ENCODE measurements around the gene SF3B1. TPM values are rescaled to one million over a fixed set of nuclear protein-coding genes. Genes with fewer than 3 reads are reported as not detected.
"Not testable (repeated sequence)": the region's sequence is repeated elsewhere in the genome, so short reads cannot be mapped to it uniquely, and the experiment has no call there.

SF3B1 gene
- total and polyA plus RNA-seq, 2 donors, result 352 to 578 TPM

DNA sequence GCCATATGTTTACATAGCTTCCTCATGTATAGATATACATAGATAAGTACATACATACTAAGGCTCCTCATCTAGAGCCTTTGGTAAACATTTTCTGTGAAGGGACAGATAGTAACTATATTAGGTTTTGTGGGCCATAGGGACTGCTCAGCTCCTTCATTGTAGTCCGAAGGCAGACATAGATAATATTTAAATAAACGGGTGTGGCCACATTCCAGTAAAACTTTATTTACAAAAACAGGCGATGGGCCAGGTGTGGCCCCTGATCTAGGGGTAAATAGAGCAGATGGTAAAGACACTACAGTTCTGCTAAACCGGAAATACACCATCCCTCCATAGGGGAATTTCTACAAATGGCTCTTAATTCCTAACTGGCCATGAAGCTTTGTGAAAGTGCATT, 25.8 kb upstream of the SF3B1 start:
- Histone ChIP-seq H3K27me3 (ENCODE audit: control insufficient read depth in 2 of 2, insufficient read depth in 1 of 2, low read length in 1 of 2) (no peaks in the 10 kb centered on the region), H3K4me3 (ENCODE audit: low read length in 2 of 2) (no peak overlapping the region), H3K9me3 (ENCODE audit: control insufficient read depth in 2 of 2, insufficient read depth in 1 of 2, low read length in 1 of 2) (no peaks in the 10 kb centered on the region), H3K27ac (ENCODE audit: low read depth in 1 of 2, low read length in 1 of 2) (no peak overlapping the region), H3K36me3 (ENCODE audit: control insufficient read depth in 2 of 2, insufficient read depth in 2 of 2, low read length in 1 of 2) (peaks cover 25 to 58% of the 10 kb centered on the region in 2 donors), H3K4me1 (ENCODE audit: control insufficient read depth in 2 of 2, insufficient read depth in 2 of 2, low read length in 2 of 2) (no peaks in the 10 kb centered on the region)
- DNase-seq (ENCODE audit: low read depth in 6 of 9, low spot score in 9 of 9), result no peak
- WGBS, result 98% methylated on average over 4 of the region's 4 CpGs

DNA sequence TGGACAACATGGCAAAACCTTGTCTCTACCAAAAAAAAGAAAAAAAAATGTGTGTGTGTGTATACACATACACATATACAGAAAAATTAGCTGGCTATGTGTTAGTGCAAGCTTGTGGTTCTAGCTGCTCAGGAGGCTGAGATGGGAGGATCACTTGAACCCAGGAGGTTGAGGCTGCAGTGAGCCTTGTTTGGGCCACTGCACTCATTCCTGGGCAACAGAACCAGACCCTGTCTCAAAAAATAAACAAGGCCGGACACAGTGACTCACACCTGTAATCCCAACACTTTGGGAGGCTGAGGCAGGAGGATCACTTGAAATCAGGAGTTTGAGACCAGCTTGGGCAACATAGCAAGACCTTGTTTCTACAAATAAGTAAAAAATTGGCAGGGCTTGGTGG, 20.6 kb upstream of the SF3B1 start:
- peaks cover 0 to 6% of the 10 kb centered on the region in 2 donors for H3K9me3 ChIP-seq (ENCODE audit: control insufficient read depth in 2 of 2, insufficient read depth in 1 of 2, low read length in 1 of 2)
- H3K27ac ChIP-seq (ENCODE audit: low read depth in 1 of 2, low read length in 1 of 2), result no peak overlapping the region
- peaks cover 11 to 13% of the 10 kb centered on the region in 2 donors for H3K4me1 ChIP-seq (ENCODE audit: control insufficient read depth in 2 of 2, insufficient read depth in 2 of 2, low read length in 2 of 2)
- no peak for DNase-seq (ENCODE audit: low read depth in 6 of 9, low spot score in 9 of 9)
- H3K27me3 ChIP-seq (ENCODE audit: control insufficient read depth in 2 of 2, insufficient read depth in 1 of 2, low read length in 1 of 2), result no peaks in the 10 kb centered on the region
- 100% methylated on average over 1 of the region's 1 CpG for WGBS
- no peak overlapping the region for H3K4me3 ChIP-seq (ENCODE audit: low read length in 2 of 2)
- peaks cover 7 to 11% of the 10 kb centered on the region in 2 donors for H3K36me3 ChIP-seq (ENCODE audit: control insufficient read depth in 2 of 2, insufficient read depth in 2 of 2, low read length in 1 of 2)

- H3K9me3 ChIP-seq (ENCODE audit: control insufficient read depth in 2 of 2, insufficient read depth in 1 of 2, low read length in 1 of 2), result peaks cover 0 to 8% of the 10 kb centered on the region in 2 donors
- DNase-seq (ENCODE audit: low read depth in 6 of 9, low spot score in 9 of 9), result no peak
- H3K27ac ChIP-seq (ENCODE audit: low read depth in 1 of 2, low read length in 1 of 2), result no peak overlapping the region
- H3K36me3 ChIP-seq (ENCODE audit: control insufficient read depth in 2 of 2, insufficient read depth in 2 of 2, low read length in 1 of 2), result peaks cover 3 to 6% of the 10 kb centered on the region in 2 donors
- no peaks in the 10 kb centered on the region for H3K27me3 ChIP-seq (ENCODE audit: control insufficient read depth in 2 of 2, insufficient read depth in 1 of 2, low read length in 1 of 2)
- H3K4me3 ChIP-seq (ENCODE audit: low read length in 2 of 2), result peak overlapping the region in 1 of 2 donors; percentile 20
- peaks cover 11 to 13% of the 10 kb centered on the region in 2 donors for H3K4me1 ChIP-seq (ENCODE audit: control insufficient read depth in 2 of 2, insufficient read depth in 2 of 2, low read length in 2 of 2)
- 96% methylated on average over 2 of the region's 2 CpGs for WGBS
Measured at GRCh38 chr2:197454923-197455322, 20.1 kb upstream of the SF3B1 start.

DNA sequence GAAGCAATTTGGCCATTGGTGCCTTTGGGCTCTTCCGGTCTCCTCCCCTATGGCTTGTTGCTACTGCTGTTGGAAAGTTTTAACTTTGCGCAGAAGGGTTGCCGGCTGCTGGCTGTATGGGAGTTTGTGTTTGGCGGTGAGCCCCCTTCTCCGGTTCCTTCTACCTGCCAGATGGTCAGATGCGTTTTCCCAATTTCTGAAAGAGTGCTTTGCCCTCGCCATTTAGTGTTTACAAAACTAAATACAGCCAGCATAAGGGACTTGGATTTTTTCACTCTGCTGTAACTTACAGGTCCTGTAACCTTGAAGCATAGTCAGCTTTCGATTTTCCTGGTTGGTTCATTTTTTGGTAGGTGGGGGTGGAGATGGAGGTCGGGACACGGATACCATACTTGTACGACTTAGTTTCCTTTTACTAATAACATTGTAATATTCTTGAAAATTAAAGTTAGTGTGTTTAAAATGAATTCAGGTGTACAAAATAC, 19.1 kb upstream of the SF3B1 start:
- H3K27ac ChIP-seq (ENCODE audit: low read depth in 1 of 2, low read length in 1 of 2), result peak overlapping the region; percentile 99 to 100
- DNase-seq (ENCODE audit: low read depth in 6 of 9, low spot score in 9 of 9), result peak in 3 of 9 donors; percentile 70 to 79 (median 76)
- peaks cover 0 to 8% of the 10 kb centered on the region in 2 donors for H3K9me3 ChIP-seq (ENCODE audit: control insufficient read depth in 2 of 2, insufficient read depth in 1 of 2, low read length in 1 of 2)
- under 1% methylated on average over 11 of the region's 11 CpGs for WGBS
- H3K4me1 ChIP-seq (ENCODE audit: control insufficient read depth in 2 of 2, insufficient read depth in 2 of 2, low read length in 2 of 2), result peaks cover 11 to 13% of the 10 kb centered on the region in 2 donors
- peak overlapping the region; percentile 74 to 91 for H3K4me3 ChIP-seq (ENCODE audit: low read length in 2 of 2)
- H3K36me3 ChIP-seq (ENCODE audit: control insufficient read depth in 2 of 2, insufficient read depth in 2 of 2, low read length in 1 of 2), result no peaks in the 10 kb centered on the region
- H3K27me3 ChIP-seq (ENCODE audit: control insufficient read depth in 2 of 2, insufficient read depth in 1 of 2, low read length in 1 of 2), result no peaks in the 10 kb centered on the region

DNA sequence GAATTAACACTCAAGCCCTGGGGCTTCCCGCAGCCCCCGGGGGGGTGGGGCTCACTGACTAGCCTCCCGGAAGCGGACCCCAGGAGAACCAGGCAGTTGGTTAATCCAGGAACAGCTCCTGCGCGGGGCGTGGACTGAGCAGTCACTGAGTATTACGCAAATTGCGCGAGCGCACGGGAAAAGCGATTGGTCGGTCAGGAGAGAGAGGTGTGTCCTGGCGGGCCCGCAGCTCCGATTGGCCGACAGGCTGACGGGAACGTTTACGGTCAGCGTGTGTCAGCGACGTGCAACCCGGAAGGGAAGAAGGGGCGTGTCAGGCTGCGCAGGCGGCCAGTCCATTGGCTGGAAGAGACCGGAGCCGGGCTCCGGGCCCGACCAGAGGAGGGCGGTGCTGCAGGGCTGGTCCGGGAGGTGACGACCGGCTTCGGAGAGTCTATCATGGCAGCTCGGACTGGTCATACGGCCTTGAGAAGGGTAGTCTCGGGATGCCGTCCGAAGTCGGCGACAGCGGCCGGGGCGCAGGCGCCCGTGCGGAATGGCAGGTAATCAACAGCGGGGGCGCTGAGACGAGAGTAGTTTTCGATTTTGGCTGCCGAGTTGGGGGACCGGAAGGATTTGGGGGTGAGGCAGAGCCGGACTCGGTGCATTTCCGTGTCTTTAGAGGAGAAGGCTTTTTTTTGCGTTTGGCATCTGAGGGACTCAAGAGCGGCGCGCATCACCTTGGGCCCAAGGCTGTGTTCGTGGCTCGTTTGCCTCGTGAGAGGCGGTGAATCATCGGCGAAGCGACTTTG, 18.5 kb upstream of the SF3B1 start, which contains the start of gene COQ10B:
TSS of gene COQ10B (plus strand) at position 430 of the 791 bp plus-strand sequence. CDS start at position 439, 9 bp downstream.
- Histone ChIP-seq H3K4me1 (ENCODE audit: control insufficient read depth in 2 of 2, insufficient read depth in 2 of 2, low read length in 2 of 2) (peaks cover 11 to 13% of the 10 kb centered on the region in 2 donors), H3K4me3 (ENCODE audit: low read length in 2 of 2) (peak within 1 kb of the TSS; percentile 74 to 91), H3K27ac (ENCODE audit: low read depth in 1 of 2, low read length in 1 of 2) (peak within 1 kb of the TSS; percentile 99 to 100), H3K36me3 (ENCODE audit: control insufficient read depth in 2 of 2, insufficient read depth in 2 of 2, low read length in 1 of 2) (no peaks in the 10 kb centered on the region), H3K9me3 (ENCODE audit: control insufficient read depth in 2 of 2, insufficient read depth in 1 of 2, low read length in 1 of 2) (peaks cover 0 to 8% of the 10 kb centered on the region in 2 donors), H3K27me3 (ENCODE audit: control insufficient read depth in 2 of 2, insufficient read depth in 1 of 2, low read length in 1 of 2) (no peaks in the 10 kb centered on the region)
- DNase-seq (ENCODE audit: low read depth in 6 of 9, low spot score in 9 of 9), result peak; percentile 96 to 99 (median 98)
- under 1% methylated on average over 70 of the region's 70 CpGs for WGBS

- Histone ChIP-seq H3K4me1 (ENCODE audit: control insufficient read depth in 2 of 2, insufficient read depth in 2 of 2, low read length in 2 of 2) (peaks cover 11 to 13% of the 10 kb centered on the region in 2 donors), H3K4me3 (ENCODE audit: low read length in 2 of 2) (peak overlapping the region; percentile 74 to 91)
Measured at GRCh38 chr2:197452754-197453122, 17.9 kb upstream of the SF3B1 start.

DNA sequence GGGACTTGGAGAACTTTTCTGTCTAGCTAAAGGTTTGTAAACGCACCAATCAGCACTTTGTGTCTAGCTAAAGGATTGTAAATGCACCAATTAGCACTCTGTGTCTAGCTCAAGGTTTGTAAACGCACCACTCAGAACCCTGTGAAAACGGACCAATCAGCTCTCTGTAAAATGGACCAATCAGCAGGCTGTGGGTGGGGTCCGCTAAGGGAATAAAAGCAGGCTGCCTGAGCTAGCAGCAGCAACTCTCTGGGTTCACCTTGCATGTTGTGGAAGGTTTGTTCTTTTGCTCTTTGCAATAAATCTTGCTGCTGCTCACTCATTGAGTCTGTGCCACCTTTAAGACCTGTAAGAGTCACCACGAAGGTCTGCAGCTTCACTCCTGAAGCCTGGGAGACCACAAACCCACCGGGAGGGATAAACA, 16.1 kb upstream of the SF3B1 start:
- peak in 1 of 9 donors; percentile 27 for DNase-seq (ENCODE audit: low read depth in 6 of 9, low spot score in 9 of 9)
- H3K4me3 ChIP-seq (ENCODE audit: low read length in 2 of 2); H3K27me3 ChIP-seq (ENCODE audit: control insufficient read depth in 2 of 2, insufficient read depth in 1 of 2, low read length in 1 of 2); H3K9me3 ChIP-seq (ENCODE audit: control insufficient read depth in 2 of 2, insufficient read depth in 1 of 2, low read length in 1 of 2); H3K36me3 ChIP-seq (ENCODE audit: control insufficient read depth in 2 of 2, insufficient read depth in 2 of 2, low read length in 1 of 2): not testable (repeated sequence)
- peaks cover 11 to 13% of the 10 kb centered on the region in 2 donors for H3K4me1 ChIP-seq (ENCODE audit: control insufficient read depth in 2 of 2, insufficient read depth in 2 of 2, low read length in 2 of 2)
- H3K27ac ChIP-seq (ENCODE audit: low read depth in 1 of 2, low read length in 1 of 2), result peak overlapping the region in 1 of 2 donors; percentile 63
- 67% methylated on average over 6 of the region's 6 CpGs for WGBS

More at GRCh38 chr2:197452754-197453122, 17.9 kb upstream of the SF3B1 start:
- WGBS, result 9% methylated on average over 11 of the region's 11 CpGs
- Histone ChIP-seq H3K9me3 (ENCODE audit: control insufficient read depth in 2 of 2, insufficient read depth in 1 of 2, low read length in 1 of 2) (peaks cover 0 to 8% of the 10 kb centered on the region in 2 donors), H3K27me3 (ENCODE audit: control insufficient read depth in 2 of 2, insufficient read depth in 1 of 2, low read length in 1 of 2) (no peaks in the 10 kb centered on the region), H3K27ac (ENCODE audit: low read depth in 1 of 2, low read length in 1 of 2) (peak overlapping the region; percentile 83 to 100), H3K36me3 (ENCODE audit: control insufficient read depth in 2 of 2, insufficient read depth in 2 of 2, low read length in 1 of 2) (no peaks in the 10 kb centered on the region)
- no peak for DNase-seq (ENCODE audit: low read depth in 6 of 9, low spot score in 9 of 9)

DNA sequence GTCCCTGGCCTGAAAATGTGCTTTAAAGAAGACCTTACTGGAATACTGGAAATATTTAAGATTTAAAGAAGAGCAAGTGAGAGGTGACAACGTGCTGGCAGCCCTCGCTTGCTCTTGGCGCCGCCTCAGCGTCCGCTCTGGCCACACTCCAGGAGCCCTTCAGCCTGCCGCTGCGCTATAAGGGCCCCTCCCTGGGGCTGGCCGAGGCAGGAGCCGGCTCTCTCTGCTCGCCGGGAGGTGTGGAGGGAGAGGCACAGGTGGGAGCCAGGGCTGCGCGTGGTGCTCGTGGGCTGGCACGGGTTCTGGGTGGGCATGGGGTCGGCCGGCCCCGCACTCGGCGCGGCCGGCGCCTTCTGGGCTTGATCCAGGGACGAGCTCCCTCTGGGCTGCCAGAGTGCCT, 15.6 kb upstream of the SF3B1 start:
- H3K4me1 ChIP-seq (ENCODE audit: control insufficient read depth in 2 of 2, insufficient read depth in 2 of 2, low read length in 2 of 2), result peaks cover 11 to 13% of the 10 kb centered on the region in 2 donors
- no peak for DNase-seq (ENCODE audit: low read depth in 6 of 9, low spot score in 9 of 9)
- no peaks in the 10 kb centered on the region for H3K36me3 ChIP-seq (ENCODE audit: control insufficient read depth in 2 of 2, insufficient read depth in 2 of 2, low read length in 1 of 2)
- peaks cover 0 to 8% of the 10 kb centered on the region in 2 donors for H3K9me3 ChIP-seq (ENCODE audit: control insufficient read depth in 2 of 2, insufficient read depth in 1 of 2, low read length in 1 of 2)
- H3K27me3 ChIP-seq (ENCODE audit: control insufficient read depth in 2 of 2, insufficient read depth in 1 of 2, low read length in 1 of 2), result no peaks in the 10 kb centered on the region
- WGBS, result 96% methylated on average over 25 of the region's 25 CpGs
- H3K27ac ChIP-seq (ENCODE audit: low read depth in 1 of 2, low read length in 1 of 2), result no peak overlapping the region
- H3K4me3 ChIP-seq (ENCODE audit: low read length in 2 of 2), result no peak overlapping the region

DNA sequence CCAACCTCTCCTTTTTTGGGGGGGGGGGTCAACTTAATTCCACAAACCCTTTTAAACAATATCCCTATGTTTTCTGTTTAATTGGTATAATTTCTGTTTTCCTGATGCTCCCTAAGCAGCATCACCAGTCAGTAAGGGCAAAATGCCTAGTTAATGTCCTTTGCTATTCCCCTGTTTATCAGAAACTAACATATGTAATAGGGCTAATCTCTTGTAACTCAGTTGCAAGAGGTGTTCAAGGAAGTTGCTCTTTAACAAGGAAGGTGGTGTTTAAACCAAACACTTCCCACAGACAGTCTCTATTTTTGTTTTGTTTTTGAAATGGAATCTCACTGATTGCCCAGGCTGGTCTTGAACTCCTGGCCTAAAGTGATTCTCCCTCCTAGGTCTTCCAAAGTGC, 12.0 kb upstream of the SF3B1 start:
- H3K36me3 ChIP-seq (ENCODE audit: control insufficient read depth in 2 of 2, insufficient read depth in 2 of 2, low read length in 1 of 2), result no peaks in the 10 kb centered on the region
- H3K4me1 ChIP-seq (ENCODE audit: control insufficient read depth in 2 of 2, insufficient read depth in 2 of 2, low read length in 2 of 2), result peaks cover 0 to 8% of the 10 kb centered on the region in 2 donors
- H3K9me3 ChIP-seq (ENCODE audit: control insufficient read depth in 2 of 2, insufficient read depth in 1 of 2, low read length in 1 of 2), result peaks cover 0 to 8% of the 10 kb centered on the region in 2 donors
- H3K27ac ChIP-seq (ENCODE audit: low read depth in 1 of 2, low read length in 1 of 2), result no peak overlapping the region
- no peak for DNase-seq (ENCODE audit: low read depth in 6 of 9, low spot score in 9 of 9)
- H3K4me3 ChIP-seq (ENCODE audit: low read length in 2 of 2), result no peak overlapping the region
- no peaks in the 10 kb centered on the region for H3K27me3 ChIP-seq (ENCODE audit: control insufficient read depth in 2 of 2, insufficient read depth in 1 of 2, low read length in 1 of 2)
